GM19193 (cell line): ENCODE data around the gene MYBPC3.

Experiments
- POLR2A ChIP-seq: IDR thresholded peaks from 4 replicates; pipeline ENCODE4 v1.6.1; 2011; ENCODE audit not compliant: insufficient read depth, insufficient read length; ENCODE audit errors: extremely low read depth

The MYBPC3 gene

DNA sequence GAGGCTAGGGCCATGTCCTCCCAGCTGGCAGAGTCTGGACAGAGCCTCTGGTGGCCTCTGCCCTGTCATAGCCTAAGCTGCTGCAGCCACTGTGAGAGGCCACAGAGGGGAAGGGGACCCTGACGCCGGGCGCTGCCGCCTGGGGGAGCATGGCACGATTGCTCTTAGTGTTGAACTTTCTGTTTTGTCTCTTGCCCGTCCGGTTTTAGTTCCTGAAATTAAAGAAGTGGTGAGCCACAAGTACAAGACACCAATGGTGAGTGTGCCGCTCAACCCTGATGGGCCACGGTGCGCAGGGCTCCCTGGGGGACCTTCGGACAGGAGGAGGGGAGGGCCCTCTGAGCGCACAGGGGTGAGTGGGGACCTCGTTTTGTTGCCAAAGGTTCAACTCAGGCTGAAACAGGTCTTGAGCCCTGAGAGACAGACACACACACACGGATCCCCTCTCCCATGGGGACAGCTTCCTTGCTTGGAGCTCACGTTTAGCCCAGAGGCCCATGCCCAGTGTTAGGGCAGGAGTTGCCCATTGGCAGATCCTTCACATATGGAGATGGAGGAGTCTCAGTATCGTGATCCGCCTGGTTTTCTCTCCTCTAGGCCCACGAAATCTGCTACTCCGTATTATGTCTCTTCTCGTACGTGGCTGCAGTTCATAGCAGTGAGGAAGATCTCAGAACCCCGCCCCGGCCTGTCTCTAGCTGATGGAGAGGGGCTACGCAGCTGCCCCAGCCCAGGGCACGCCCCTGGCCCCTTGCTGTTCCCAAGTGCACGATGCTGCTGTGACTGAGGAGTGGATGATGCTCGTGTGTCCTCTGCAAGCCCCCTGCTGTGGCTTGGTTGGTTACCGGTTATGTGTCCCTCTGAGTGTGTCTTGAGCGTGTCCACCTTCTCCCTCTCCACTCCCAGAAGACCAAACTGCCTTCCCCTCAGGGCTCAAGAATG is 23.8 kb downstream of the MYBPC3 start:
- TF ChIP-seq POLR2A: no peak

- TF ChIP-seq POLR2A: no peak
Observed at GRCh38 chr11:47327949-47328348, 24.6 kb downstream of the MYBPC3 start.

GRCh38 chr11:47327025-47327424 is 25.5 kb downstream of the MYBPC3 start:
- TF ChIP-seq POLR2A: no peak

DNA sequence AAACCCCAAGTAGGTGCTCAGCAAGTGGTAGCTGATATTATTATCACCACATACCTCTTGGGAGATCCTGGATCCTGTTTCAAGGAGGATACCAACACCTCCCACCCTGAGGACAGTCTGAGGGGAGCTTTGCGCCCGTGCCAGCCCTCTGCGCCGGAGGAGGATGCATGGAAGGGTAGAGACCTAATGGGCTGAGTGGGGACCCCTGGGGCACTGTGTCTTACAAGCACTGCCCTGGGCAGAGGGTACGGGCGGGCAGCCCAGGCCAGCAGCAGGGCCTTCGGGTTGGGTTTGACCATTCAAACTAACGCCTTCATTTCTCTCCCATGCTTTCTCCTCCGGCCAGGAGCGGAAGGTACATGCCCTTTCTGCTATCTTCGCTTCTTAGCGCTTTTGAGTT is 26.3 kb downstream of the MYBPC3 start:
- no peak for TF ChIP-seq POLR2A

DNA sequence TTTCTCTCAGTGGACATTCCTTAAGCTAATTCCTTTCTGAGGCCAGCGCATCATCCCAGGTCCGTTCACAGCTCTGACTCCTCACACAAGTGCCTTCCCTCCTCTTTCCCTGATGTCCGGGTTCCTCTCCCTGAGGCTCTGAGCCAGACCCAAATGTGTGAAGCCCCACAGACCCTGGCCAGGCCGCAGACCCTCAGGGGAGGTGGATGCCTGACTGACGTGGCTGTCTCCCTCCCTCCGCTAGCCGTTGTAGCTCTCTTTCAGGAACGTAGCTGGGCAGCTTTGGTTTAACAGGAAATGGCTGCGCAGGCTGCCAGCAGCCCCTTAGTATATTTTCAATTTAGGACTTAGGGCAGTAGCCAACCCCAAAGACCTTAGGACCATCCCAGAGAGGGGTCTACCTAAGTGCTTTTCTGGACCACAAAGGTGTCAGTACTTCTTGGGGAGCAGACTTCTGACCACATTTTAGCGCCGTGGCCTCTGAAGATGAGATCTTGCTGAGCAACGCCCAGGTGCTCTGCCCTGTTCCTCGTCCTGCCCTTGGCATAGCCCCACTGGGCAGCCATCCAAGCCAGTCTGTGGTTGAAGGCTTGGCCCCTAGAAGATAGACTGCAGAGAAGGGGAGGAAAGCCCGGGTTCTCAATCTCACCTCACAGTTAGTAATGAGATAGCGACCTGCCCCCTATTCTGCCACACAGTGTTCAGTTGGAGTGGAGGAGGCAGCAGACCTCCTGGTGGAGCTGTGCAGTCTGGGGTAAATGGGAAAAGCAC is 27.0 kb downstream of the MYBPC3 start:
- TF ChIP-seq POLR2A: no peak

GRCh38 chr11:47324520-47324919 is 28.0 kb downstream of the MYBPC3 start:
- no peak for TF ChIP-seq POLR2A

DNA sequence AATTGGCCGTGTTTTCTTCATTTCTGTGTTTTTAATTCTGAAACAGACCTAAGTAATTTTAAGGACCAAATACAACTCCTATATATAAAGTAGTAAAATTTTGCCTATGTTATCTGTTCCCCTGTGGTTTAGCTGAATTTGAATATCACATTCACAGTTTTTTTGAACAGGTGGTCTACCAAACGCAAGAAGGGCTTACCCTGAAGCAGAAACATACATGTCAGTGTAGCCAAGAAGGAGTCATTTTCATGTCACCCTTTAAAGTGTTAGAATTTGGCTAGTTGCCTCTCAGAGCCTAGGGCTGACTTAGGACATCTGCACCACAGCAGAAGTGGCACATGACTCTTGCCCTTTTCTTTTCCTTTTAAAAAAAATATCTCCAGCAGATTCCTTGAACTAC is 34.3 kb downstream of the MYBPC3 start:
- no peak for TF ChIP-seq POLR2A

- TF ChIP-seq POLR2A: no peak
Observed at GRCh38 chr11:47317064-47317828, 35.3 kb downstream of the MYBPC3 start.

- no peak for TF ChIP-seq POLR2A
Observed at GRCh38 chr11:47314992-47315391, 37.5 kb downstream of the MYBPC3 start.

- TF ChIP-seq POLR2A: no peak
Observed at GRCh38 chr11:47308050-47308823, 44.3 kb downstream of the MYBPC3 start.

GRCh38 chr11:47306484-47306844 is 46.0 kb downstream of the MYBPC3 start:
- TF ChIP-seq POLR2A: no peak

GRCh38 chr11:47305734-47306483 is 46.6 kb downstream of the MYBPC3 start:
- TF ChIP-seq POLR2A: no peak

DNA sequence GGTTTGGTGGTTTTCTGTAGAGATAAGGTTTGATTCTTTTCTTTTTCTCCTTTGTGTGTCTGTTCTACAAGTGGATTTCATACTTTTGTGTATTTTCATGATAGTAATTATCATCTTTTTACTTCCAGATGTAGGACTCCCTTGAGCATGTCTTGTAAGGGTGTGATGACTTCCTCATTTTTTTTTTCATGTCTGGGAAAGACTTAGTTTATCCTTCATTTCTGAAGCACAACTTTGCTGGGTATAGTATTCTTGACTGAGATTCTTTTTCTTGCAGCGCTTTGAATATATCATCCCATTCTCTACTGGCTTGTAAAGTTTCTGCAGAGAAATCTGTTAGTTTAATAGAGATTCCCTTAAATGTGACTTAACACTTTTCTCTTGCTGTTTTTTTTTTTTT is 49.6 kb downstream of the MYBPC3 start:
- TF ChIP-seq POLR2A: no peak

- no peak for TF ChIP-seq POLR2A
Observed at GRCh38 chr11:47299078-47299477, 53.4 kb downstream of the MYBPC3 start.
